Skeletal muscle satellite cell (primary cell): ENCODE measurements around the gene STYXL2.

Experiments used
- H3K27me3 ChIP-seq: 2 replicates; pipeline ENCODE4 v1.7.0; 2013; ENCODE audit warnings: low read length; ENCODE audit not compliant: control insufficient read depth, insufficient read depth
- H3K36me3 ChIP-seq: 2 replicates; pipeline ENCODE4 v1.7.0; 2013; ENCODE audit warnings: mild to moderate bottlenecking, control low read depth, low read length; ENCODE audit not compliant: insufficient read depth
- H3K4me1 ChIP-seq: 2 replicates; pipeline ENCODE4 v1.7.0; 2013; ENCODE audit warnings: low read length; ENCODE audit not compliant: control insufficient read depth, insufficient read depth
- H3K4me2 ChIP-seq: 2 replicates; pipeline ENCODE4 v1.7.0; 2013; ENCODE audit warnings: mild to moderate bottlenecking, low read length
- H3K4me3 ChIP-seq: 2 replicates; pipeline ENCODE4 v1.7.0; 2013; ENCODE audit warnings: low read length
- H3K9ac ChIP-seq: 2 replicates; pipeline ENCODE4 v1.7.0; 2013; ENCODE audit warnings: mild to moderate bottlenecking, low read depth, low read length, moderate library complexity
- H3K9me3 ChIP-seq: replicated peaks from 2 replicates; pipeline ENCODE4 v1.7.0; 2013; ENCODE audit warnings: mild to moderate bottlenecking, control low read depth, low read length

STYXL2 gene

GRCh38 chr1:167111868-167112709, 18.2 kb downstream of the STYXL2 start:
- H3K9ac ChIP-seq, result no peak overlapping the region
- H3K9me3 ChIP-seq, result no peaks in the 10 kb centered on the region
- no peaks in the 10 kb centered on the region for H3K36me3 ChIP-seq
- no peak overlapping the region for H3K4me3 ChIP-seq
- H3K27me3 ChIP-seq, result no peaks in the 10 kb centered on the region
- H3K4me1 ChIP-seq, result no peaks in the 10 kb centered on the region
- no peak overlapping the region for H3K4me2 ChIP-seq

DNA sequence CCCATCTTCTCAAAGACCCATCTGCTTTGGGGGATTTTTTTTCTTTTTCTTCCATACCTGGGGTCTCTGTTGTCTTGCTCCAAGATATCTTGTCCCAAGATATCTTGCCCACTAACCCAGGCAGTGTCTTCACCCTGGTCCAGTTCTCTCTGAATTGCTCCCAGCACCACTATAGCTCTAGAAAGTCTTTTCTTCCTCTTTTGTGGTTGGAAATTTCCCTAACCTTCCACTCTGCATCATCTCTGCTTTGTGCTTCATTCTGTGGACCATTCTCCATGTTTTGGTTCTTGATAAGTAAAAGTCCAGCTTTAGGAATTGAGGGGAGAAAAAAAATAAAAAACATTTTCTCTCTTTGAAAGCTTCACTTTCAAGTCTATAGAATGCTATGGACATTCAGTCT, 20.9 kb downstream of the STYXL2 start:
- no peak overlapping the region for H3K9ac ChIP-seq
- no peaks in the 10 kb centered on the region for H3K36me3 ChIP-seq
- no peaks in the 10 kb centered on the region for H3K4me1 ChIP-seq
- no peak overlapping the region for H3K4me3 ChIP-seq
- no peaks in the 10 kb centered on the region for H3K9me3 ChIP-seq
- H3K27me3 ChIP-seq, result no peaks in the 10 kb centered on the region
- H3K4me2 ChIP-seq, result no peak overlapping the region

- no peaks in the 10 kb centered on the region for H3K4me1 ChIP-seq
- H3K36me3 ChIP-seq, result no peaks in the 10 kb centered on the region
- H3K27me3 ChIP-seq, result no peaks in the 10 kb centered on the region
- no peak overlapping the region for H3K9ac ChIP-seq
- H3K9me3 ChIP-seq, result no peaks in the 10 kb centered on the region
- H3K4me2 ChIP-seq, result no peak overlapping the region
- H3K4me3 ChIP-seq, result no peak overlapping the region
Measured at GRCh38 chr1:167115655-167116054, 21.8 kb downstream of the STYXL2 start.

GRCh38 chr1:167116174-167116573, 22.3 kb downstream of the STYXL2 start:
- Histone ChIP-seq H3K27me3 (no peaks in the 10 kb centered on the region), H3K36me3 (no peaks in the 10 kb centered on the region), H3K4me2 (no peak overlapping the region), H3K4me3 (no peak overlapping the region), H3K4me1 (no peaks in the 10 kb centered on the region), H3K9ac (no peak overlapping the region), H3K9me3 (no peaks in the 10 kb centered on the region)

GRCh38 chr1:167117225-167117624, 23.4 kb downstream of the STYXL2 start:
- H3K4me2 ChIP-seq, result no peak overlapping the region
- H3K4me1 ChIP-seq, result no peaks in the 10 kb centered on the region
- H3K4me3 ChIP-seq, result no peak overlapping the region

DNA sequence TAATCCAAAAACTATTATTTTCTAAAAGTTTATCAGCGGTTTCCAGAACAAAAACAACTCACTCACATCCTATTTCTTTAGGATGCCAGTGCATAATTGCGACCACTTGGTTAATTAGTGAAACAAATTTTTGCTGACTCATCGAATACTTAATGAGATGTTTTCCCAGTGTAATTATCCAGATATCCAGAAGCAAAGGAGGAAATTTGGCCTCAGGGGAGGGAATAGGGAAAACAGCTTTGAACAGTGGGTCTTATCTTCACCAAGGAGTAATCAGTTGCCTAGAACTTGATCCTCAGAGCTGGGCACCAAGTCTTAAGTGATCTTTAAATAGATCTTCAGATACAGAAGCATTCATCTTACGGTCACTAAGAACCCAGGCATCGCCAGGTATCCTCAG, 24.3 kb downstream of the STYXL2 start:
- H3K27me3 ChIP-seq, result no peaks in the 10 kb centered on the region

More at GRCh38 chr1:167117225-167117624, 23.4 kb downstream of the STYXL2 start:
- Histone ChIP-seq H3K9ac (no peak overlapping the region), H3K9me3 (no peaks in the 10 kb centered on the region), H3K36me3 (no peaks in the 10 kb centered on the region), H3K27me3 (no peaks in the 10 kb centered on the region)

GRCh38 chr1:167119696-167120095, 25.8 kb downstream of the STYXL2 start:
- Histone ChIP-seq H3K4me3 (no peak overlapping the region), H3K36me3 (no peaks in the 10 kb centered on the region), H3K27me3 (no peaks in the 10 kb centered on the region), H3K4me1 (no peaks in the 10 kb centered on the region), H3K9me3 (no peaks in the 10 kb centered on the region), H3K9ac (no peak overlapping the region), H3K4me2 (no peak overlapping the region)

More for the DNA sequence above, 24.3 kb downstream of the STYXL2 start:
- no peak overlapping the region for H3K4me3 ChIP-seq
- no peaks in the 10 kb centered on the region for H3K4me1 ChIP-seq
- H3K4me2 ChIP-seq, result no peak overlapping the region
- H3K36me3 ChIP-seq, result no peaks in the 10 kb centered on the region
- H3K9ac ChIP-seq, result no peak overlapping the region
- H3K9me3 ChIP-seq, result no peaks in the 10 kb centered on the region

- H3K9me3 ChIP-seq, result no peaks in the 10 kb centered on the region
- H3K4me1 ChIP-seq, result no peaks in the 10 kb centered on the region
- no peak overlapping the region for H3K4me2 ChIP-seq
- H3K9ac ChIP-seq, result no peak overlapping the region
- no peak overlapping the region for H3K4me3 ChIP-seq
- H3K36me3 ChIP-seq, result no peaks in the 10 kb centered on the region
- H3K27me3 ChIP-seq, result no peaks in the 10 kb centered on the region
Measured at GRCh38 chr1:167120899-167121298, 27.0 kb downstream of the STYXL2 start.

GRCh38 chr1:167121375-167122120, 27.7 kb downstream of the STYXL2 start:
- H3K4me2 ChIP-seq, result no peak overlapping the region
- H3K36me3 ChIP-seq, result no peaks in the 10 kb centered on the region
- H3K9me3 ChIP-seq, result no peaks in the 10 kb centered on the region
- H3K9ac ChIP-seq, result no peak overlapping the region
- no peaks in the 10 kb centered on the region for H3K4me1 ChIP-seq
- H3K4me3 ChIP-seq, result no peak overlapping the region
- no peaks in the 10 kb centered on the region for H3K27me3 ChIP-seq

DNA sequence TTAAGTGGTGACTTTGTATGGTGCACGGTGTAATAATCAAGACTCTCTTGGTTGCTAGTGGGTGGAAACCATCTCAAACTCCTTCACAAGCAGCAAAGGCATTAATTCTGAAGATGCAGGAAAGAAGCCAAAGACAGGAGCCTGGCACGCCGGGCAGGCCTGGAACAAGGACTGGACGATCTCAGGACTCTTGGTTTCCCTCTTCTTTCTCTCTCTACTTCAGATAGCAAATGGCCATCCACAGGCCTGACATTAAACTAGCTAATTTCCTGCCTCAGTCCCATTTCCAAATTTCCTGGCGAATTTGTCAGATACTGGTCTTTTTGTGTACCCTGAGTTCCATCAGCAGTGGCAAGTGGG, 28.2 kb downstream of the STYXL2 start:
- H3K9me3 ChIP-seq, result no peaks in the 10 kb centered on the region
- H3K9ac ChIP-seq, result no peak overlapping the region
- no peaks in the 10 kb centered on the region for H3K27me3 ChIP-seq
- no peaks in the 10 kb centered on the region for H3K36me3 ChIP-seq
- no peak overlapping the region for H3K4me2 ChIP-seq
- no peaks in the 10 kb centered on the region for H3K4me1 ChIP-seq
- H3K4me3 ChIP-seq, result no peak overlapping the region

GRCh38 chr1:167122568-167122967, 28.7 kb downstream of the STYXL2 start:
- Histone ChIP-seq H3K9me3 (no peaks in the 10 kb centered on the region), H3K27me3 (no peaks in the 10 kb centered on the region), H3K4me1 (no peaks in the 10 kb centered on the region), H3K9ac (no peak overlapping the region), H3K4me2 (no peak overlapping the region), H3K4me3 (no peak overlapping the region), H3K36me3 (no peaks in the 10 kb centered on the region)
